HG02623 (cell line): Measurements from ENCODE around the gene PDGFC.

Source experiments
- ATAC-seq: cut with Tn5 transposase; IDR thresholded peaks from one replicate; pipeline ENCODE4 v1.9.1; 2021; ENCODE audit warnings: moderate library complexity; ENCODE audit not compliant: unreplicated experiment

Gene PDGFC

GRCh38 chr4:156838761-156839160 lies 132.8 kb downstream of the PDGFC start:
- no peak for ATAC-seq

- ATAC-seq: no peak
Measured at GRCh38 chr4:156837625-156838345, 133.8 kb downstream of the PDGFC start.

- ATAC-seq: no peak
Measured at GRCh38 chr4:156832886-156833285, 138.7 kb downstream of the PDGFC start.

GRCh38 chr4:156830351-156830750 lies 141.2 kb downstream of the PDGFC start:
- ATAC-seq: no peak

- no peak for ATAC-seq
Measured at GRCh38 chr4:156829201-156829873, 142.3 kb downstream of the PDGFC start.

GRCh38 chr4:156827519-156827918 lies 144.1 kb downstream of the PDGFC start:
- no peak for ATAC-seq

GRCh38 chr4:156825074-156825473 lies 146.5 kb downstream of the PDGFC start:
- ATAC-seq: no peak

- no peak for ATAC-seq
Measured at GRCh38 chr4:156824451-156825060, 147.0 kb downstream of the PDGFC start.

- no peak for ATAC-seq
Measured at GRCh38 chr4:156820931-156821330, 150.7 kb downstream of the PDGFC start.

- no peak for ATAC-seq
Measured at GRCh38 chr4:156816360-156816755, 155.2 kb downstream of the PDGFC start.

- ATAC-seq: no peak
Measured at GRCh38 chr4:156815717-156816359, 155.8 kb downstream of the PDGFC start.

GRCh38 chr4:156811963-156812362 lies 159.6 kb downstream of the PDGFC start:
- ATAC-seq: no peak

GRCh38 chr4:156811286-156811685 lies 160.3 kb downstream of the PDGFC start:
- ATAC-seq: no peak

GRCh38 chr4:156805696-156806095 lies 165.9 kb downstream of the PDGFC start:
- ATAC-seq: no peak

- no peak for ATAC-seq
Measured at GRCh38 chr4:156803056-156803455, 168.5 kb downstream of the PDGFC start.

- ATAC-seq: no peak
Measured at GRCh38 chr4:156800463-156800862, 171.1 kb downstream of the PDGFC start.

- ATAC-seq: no peak
Measured at GRCh38 chr4:156799121-156799589, 172.4 kb downstream of the PDGFC start.

- no peak for ATAC-seq
Measured at GRCh38 chr4:156798438-156798837, 173.2 kb downstream of the PDGFC start.

- ATAC-seq: no peak
Measured at GRCh38 chr4:156797206-156797605, 174.4 kb downstream of the PDGFC start.

GRCh38 chr4:156795727-156796126 lies 175.9 kb downstream of the PDGFC start:
- no peak for ATAC-seq

- no peak for ATAC-seq
Measured at GRCh38 chr4:156794863-156795262, 176.7 kb downstream of the PDGFC start.
